HAP-1 (cell line): ENCODE data around the gene C10orf67.
"Not testable (repeated sequence)": the region's sequence is repeated elsewhere in the genome, so short reads cannot be mapped to it uniquely, and the experiment has no call there.

Experiments used
- DNase-seq, 2 experiments: peaks; one replicate each; pipeline ENCODE4 v3.0.0-alpha.2; 2016 to 2020; ENCODE audit warnings: low spot score in 2 of 2
- H3K27me3 ChIP-seq: fragments of 250-450 bp; sonication (Bioruptor Pico); 2 replicates; pipeline ENCODE4 v1.5.1; 2020; ENCODE audit warnings: low read depth, mild to moderate bottlenecking, moderate library complexity
- H3K36me3 ChIP-seq: fragments of 250-450 bp; sonication (Bioruptor Pico); replicated peaks from 2 replicates; pipeline ENCODE4 v1.5.1; 2020; ENCODE audit warnings: mild to moderate bottlenecking
- H3K4me1 ChIP-seq: fragments of 250-450 bp; sonication (Bioruptor Pico); 2 replicates; pipeline ENCODE4 v1.5.1; 2020; ENCODE audit warnings: mild to moderate bottlenecking
- H3K4me3 ChIP-seq: fragments of 250-450 bp; sonication (Bioruptor Pico); 2 replicates; pipeline ENCODE4 v1.5.1; 2020; ENCODE audit warnings: mild to moderate bottlenecking, moderate library complexity
- H3K9me3 ChIP-seq: fragments of 250-450 bp; sonication (Bioruptor Pico); 2 replicates; pipeline ENCODE4 v1.5.1; 2020; ENCODE audit warnings: mild to moderate bottlenecking, moderate library complexity
- in situ Hi-C: fragments of 300-500 bp; cut with MboI; formaldehyde crosslinking; loops from 3 replicates; pipeline ENCODE4 v1.14.3; 2020; ENCODE audit warnings: low sequenced_read_pairs, inconsistent platforms, mixed read lengths

Gene C10orf67

DNA sequence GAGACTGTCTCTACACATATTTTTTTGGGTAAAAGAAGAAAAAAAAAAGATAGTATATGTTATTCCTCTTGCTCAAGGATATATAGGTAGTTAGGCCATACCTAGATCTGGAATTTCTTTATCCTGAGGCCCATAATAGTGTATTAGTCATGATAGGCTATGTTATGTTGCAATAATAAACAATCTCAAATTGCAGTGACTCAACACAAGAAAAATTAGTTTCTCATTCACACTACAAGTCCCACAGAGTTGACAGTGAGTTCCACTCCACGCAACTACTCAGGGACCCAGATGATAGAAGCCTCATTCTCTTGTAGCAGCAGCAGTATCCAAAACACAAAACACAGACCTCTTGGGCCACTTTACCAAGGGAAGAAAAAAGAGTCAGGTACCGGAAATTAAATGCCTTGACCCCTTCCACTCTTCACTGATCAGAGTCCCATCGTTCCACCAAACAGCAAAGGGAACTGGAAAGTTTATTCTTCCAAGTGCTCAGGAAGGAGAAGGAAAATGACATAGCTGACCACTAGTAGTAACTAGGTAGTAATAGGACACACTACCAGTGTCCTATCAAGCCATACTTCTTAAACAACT is 7.4 kb upstream of the C10orf67 start:
- H3K4me3 ChIP-seq = no peak overlapping the region
- no peaks in the 10 kb centered on the region for H3K36me3 ChIP-seq
- DNase-seq = no peak
- in situ Hi-C loops = no loop called here
- H3K9me3 ChIP-seq = no peaks in the 10 kb centered on the region
- no peaks in the 10 kb centered on the region for H3K27me3 ChIP-seq
- H3K4me1 ChIP-seq = no peaks in the 10 kb centered on the region

DNA sequence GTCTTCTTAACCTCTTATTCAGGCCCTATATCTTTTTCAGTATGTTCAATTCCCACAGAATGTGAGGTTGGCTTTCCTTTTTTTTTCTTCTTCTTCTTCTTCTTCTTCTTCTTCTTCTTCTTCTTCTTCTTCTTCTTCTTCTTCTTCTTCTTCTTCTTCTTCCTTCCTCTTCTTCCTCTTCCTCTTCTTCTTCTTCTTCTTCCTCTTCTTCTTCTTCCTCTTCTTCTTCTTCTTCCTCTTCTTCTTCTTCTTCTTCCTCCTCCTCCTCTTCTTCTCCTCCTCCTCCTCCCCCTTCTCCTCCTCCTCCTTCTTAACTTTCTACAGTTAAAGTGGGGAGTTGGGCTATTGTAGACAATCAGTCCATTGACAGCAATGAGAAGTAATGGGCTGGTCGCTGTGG is 6.1 kb upstream of the C10orf67 start:
- DNase-seq, H3K36me3 ChIP-seq, in situ Hi-C loops, H3K9me3 ChIP-seq, H3K4me1 ChIP-seq, H3K4me3 ChIP-seq, H3K27me3 ChIP-seq: not testable (repeated sequence)

DNA sequence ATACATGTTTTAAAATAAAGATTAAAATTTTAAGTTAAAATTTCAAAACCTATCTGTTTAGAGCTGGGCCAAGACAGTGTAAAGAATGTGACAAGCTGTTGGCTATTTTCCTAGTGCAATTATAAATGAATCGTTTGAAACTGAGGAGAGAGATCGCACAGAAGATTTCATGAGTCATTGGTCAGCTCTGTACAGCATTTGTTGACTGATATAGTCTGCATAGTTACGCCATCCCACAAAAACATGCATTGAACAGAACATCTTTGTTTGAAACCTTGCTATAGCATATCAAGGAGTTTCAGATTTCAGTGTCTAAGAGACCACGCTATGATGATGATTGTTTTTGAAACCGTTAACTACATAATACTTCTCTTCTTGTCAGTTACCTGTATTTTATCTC is 1.3 kb upstream of the C10orf67 start:
- Histone ChIP-seq H3K4me3 (no peak overlapping the region), H3K27me3 (no peaks in the 10 kb centered on the region), H3K9me3 (no peaks in the 10 kb centered on the region), H3K4me1 (peaks cover 11% of the 10 kb centered on the region), H3K36me3 (no peaks in the 10 kb centered on the region)
- in situ Hi-C loops = no loop called here
- peak in 1 of 2 experiments; percentile 13 for DNase-seq

DNA sequence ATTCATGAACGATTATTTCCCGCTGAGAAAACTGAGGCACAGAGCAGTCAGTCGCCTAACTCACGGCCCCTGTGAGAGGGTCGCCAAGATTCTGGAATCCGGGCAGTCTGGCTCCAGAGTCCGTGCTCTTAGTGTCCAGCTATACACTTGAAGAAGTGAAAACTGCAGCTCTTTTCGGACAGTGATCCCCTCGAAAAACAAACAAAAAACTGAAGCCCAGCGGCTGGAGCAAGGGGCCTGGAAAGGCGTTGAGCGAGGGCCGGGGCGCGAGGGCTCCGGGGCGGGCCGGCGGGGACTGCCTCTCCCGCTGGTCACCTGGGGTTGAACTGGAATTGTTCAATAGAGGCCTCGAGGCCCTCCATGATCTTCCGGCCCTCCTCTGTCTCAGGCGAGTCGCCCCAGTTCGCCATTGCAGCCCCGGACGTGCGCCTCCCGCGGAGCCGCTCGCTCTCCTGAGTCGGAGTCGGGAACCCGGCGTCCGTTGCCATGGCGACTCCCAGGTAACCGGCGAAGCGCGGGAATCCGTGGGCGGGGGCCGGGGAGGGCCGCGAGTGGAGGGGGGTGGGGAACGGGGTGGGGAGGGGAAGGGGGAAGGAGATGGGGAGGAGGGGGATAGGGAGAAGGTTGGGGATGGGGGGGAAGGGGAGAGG is 881 bp downstream of the C10orf67 start:
- DNase-seq = peak; percentile 11 to 82
- in situ Hi-C loops = no loop called here
- no peaks in the 10 kb centered on the region for H3K36me3 ChIP-seq
- no peaks in the 10 kb centered on the region for H3K9me3 ChIP-seq
- H3K27me3 ChIP-seq = no peaks in the 10 kb centered on the region
- peak overlapping the region; percentile 23 for H3K4me3 ChIP-seq
- peaks cover 11% of the 10 kb centered on the region for H3K4me1 ChIP-seq

DNA sequence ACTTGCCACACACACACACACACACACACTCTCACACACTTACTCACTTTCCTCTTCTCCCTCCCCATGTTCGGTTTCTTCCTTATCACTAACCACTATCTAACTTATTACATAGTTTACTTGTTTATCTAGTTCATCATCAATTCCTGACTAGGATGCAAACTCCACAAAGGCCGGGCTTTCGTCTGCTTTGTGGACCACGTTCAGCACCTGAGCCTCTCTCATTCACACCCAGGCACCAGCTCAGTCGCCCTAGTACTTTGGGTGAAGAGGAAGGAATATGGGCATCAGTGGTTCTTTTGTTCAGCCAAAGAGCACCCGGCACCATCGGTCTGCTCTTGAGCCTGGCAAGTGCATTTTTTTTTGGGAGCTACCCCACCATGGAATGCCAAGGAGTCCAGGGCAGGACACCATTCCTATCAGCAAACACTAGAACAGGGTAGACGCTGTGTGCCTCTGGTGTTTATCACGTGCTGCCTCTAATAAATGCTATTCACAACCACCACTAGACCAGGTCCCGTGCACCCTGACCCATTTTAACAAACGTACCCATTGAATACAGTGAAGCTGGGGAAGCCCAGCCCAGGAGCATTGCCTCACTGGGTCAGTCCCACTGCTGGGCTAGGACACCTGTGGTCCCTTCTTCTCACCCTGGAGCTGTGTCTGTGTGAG is 2.2 kb downstream of the C10orf67 start:
- H3K4me1 ChIP-seq = peaks cover 11% of the 10 kb centered on the region
- no peaks in the 10 kb centered on the region for H3K9me3 ChIP-seq
- in situ Hi-C loops = no loop called here

DNA sequence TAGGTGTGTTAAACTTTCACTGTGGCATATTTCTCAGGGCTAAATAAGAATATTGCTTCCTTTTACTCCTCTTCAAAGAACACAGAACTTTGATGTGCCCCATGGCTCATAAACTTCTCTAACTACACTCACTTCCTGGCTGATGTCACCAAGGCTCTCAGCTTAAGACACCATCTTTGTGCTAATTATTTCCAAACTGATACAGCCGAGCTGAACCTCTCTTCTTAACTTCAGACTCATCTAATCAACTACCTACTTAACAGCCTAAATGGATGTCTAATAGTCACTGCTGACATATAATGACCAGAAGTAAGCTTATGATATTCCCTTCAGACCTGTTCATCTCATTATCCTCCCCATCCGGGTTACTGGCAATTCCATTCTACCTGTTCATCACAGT is 3.6 kb downstream of the C10orf67 start:
- no peaks in the 10 kb centered on the region for H3K36me3 ChIP-seq
- no peak overlapping the region for H3K4me3 ChIP-seq
- H3K4me1 ChIP-seq = peaks cover 11% of the 10 kb centered on the region
- no peaks in the 10 kb centered on the region for H3K27me3 ChIP-seq
- in situ Hi-C loops = no loop called here
- no peak for DNase-seq
- no peaks in the 10 kb centered on the region for H3K9me3 ChIP-seq

More for the DNA sequence above, 2.2 kb downstream of the C10orf67 start:
- no peaks in the 10 kb centered on the region for H3K36me3 ChIP-seq
- no peak for DNase-seq
- no peaks in the 10 kb centered on the region for H3K27me3 ChIP-seq
- H3K4me3 ChIP-seq = no peak overlapping the region

DNA sequence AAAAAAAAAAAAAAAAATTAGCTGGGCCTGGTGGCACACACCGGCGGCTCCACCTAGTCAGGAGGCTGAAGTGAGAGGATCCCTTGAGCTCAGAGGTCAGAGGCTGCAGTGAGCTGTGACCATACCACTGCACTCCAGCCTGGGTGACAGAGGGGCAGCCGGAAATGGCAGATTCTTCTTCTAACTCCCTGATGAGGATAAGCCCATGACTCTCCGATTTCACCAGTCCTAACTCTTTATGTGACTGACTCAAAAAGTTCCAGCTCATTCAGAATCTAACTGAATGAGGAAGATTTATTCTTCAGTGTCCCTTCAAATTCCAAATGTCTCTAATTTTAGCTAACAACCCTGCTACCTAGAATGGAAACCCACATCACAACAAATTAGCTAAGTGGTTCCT is 4.2 kb downstream of the C10orf67 start:
- H3K9me3 ChIP-seq = no peaks in the 10 kb centered on the region
- H3K4me3 ChIP-seq = no peak overlapping the region
- peaks cover 4% of the 10 kb centered on the region for H3K4me1 ChIP-seq
- H3K36me3 ChIP-seq = no peaks in the 10 kb centered on the region
- in situ Hi-C loops = no loop called here
- DNase-seq = no peak
- H3K27me3 ChIP-seq = no peaks in the 10 kb centered on the region

DNA sequence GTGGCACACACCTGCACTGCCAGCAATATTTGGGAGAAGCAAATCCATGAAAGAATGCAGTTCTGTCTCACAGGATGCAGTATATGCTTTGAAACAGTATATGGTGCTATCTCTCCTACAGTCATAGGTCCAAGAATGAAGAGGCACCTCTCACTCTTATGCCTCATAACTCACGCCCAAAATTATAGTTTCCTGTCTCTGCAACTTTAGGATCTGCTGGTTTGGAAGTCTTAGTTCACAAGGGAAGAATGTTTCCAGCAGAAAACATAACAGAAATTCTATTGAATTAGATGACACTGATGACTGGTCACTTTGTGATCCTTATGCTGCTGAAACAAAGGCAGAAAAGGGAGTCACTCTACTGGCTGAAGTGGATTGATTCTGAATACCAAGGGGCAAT is 5.7 kb downstream of the C10orf67 start:
- no peaks in the 10 kb centered on the region for H3K27me3 ChIP-seq
- no peaks in the 10 kb centered on the region for H3K4me1 ChIP-seq
- no peak overlapping the region for H3K4me3 ChIP-seq
- no peak for DNase-seq
- no peaks in the 10 kb centered on the region for H3K9me3 ChIP-seq
- in situ Hi-C loops = no loop called here
- H3K36me3 ChIP-seq = no peaks in the 10 kb centered on the region

DNA sequence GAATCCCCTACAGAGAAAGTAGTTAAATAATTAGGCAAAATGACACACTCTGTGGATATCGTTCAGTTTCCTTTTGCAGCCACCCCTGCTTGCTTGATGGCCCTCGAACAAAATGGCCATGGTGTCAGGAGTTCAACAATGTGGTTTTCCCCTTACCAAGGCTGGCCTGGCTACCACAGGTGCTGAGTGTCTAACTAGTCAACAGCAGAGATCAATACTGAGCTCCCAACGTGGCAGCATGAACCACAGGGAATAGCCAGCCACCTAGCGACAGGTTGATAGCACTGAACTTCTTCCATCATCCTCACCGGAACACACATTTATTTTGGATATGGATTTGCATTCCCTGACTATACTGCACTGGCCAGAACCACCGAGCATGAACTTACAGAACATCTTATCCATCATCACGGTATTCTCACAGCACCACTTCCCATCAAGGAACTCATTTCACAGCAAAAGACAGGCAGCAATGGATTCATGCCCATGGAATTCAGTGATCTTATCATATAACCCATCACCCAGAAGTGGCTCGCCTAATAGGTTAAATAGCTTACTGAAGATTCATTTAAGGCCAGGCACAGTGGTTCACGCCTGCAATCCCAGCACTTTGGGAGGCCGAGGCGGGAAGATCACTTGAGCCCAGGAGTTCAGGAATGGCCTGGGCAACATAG is 6.3 kb downstream of the C10orf67 start:
- H3K36me3 ChIP-seq = no peaks in the 10 kb centered on the region
- no peak for DNase-seq
- H3K4me3 ChIP-seq = no peak overlapping the region
- H3K9me3 ChIP-seq = no peaks in the 10 kb centered on the region
- no peaks in the 10 kb centered on the region for H3K4me1 ChIP-seq
- no peaks in the 10 kb centered on the region for H3K27me3 ChIP-seq
- in situ Hi-C loops = no loop called here

DNA sequence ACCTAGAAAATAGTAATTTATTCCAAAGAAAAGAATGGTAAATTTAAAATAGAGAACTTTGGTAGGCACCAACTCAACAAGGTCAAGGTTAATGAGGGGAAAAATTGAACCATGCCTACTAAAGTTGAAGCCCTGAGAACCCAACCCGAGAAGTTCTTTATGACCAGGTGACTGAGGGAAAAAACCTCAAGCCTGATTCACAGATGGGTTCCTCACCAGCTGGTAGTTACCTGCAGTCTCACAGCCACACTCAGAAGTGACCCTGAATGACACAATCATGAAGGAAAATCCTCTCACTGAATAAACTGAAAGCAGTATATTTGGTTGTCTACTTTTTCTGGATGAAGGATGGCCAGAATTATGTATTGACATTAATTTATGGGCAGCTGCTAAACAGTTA is 7.0 kb downstream of the C10orf67 start:
- Histone ChIP-seq H3K4me1 (no peaks in the 10 kb centered on the region), H3K4me3 (no peak overlapping the region), H3K36me3 (no peaks in the 10 kb centered on the region), H3K9me3 (no peaks in the 10 kb centered on the region), H3K27me3 (peaks cover 3% of the 10 kb centered on the region; the same call in 1 of the 2 replicates)
- in situ Hi-C loops = no loop called here
- DNase-seq = no peak

DNA sequence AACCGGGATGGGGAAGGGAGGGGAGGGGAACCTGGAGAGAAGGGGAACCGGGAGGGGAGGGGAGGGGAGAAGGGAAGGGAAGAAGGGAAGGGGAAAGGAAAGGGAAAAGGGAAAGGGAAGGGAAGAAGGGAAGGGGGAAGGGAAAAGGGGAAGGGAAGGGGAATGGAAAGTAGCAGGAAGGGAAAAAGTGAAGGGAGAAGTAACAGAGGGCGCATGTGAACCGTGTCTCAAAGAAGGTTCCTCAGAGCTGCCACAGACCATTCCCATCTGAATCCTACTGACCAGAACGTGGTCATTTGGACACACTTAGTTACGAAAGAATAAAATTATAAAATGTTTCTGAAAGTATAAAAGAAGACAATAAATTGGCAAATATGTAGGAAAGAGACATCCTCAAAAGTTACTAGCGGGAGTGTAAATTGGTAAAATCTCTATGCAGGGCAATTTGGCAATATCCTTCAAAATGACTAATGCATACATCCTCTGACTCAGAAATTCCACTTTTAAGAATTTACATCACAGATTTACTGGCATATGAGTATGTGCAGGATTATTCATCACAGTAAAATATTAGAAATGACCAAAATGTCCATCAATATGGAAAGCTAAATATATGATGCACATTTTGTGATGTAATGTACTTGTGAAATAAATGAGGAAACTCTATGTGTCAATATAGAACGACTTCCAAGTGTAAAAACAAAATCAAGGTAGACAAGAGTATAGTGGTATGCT is 12.9 kb downstream of the C10orf67 start:
- Histone ChIP-seq H3K4me3 (no peak overlapping the region), H3K27me3 (peaks cover 3% of the 10 kb centered on the region; the same call in 1 of the 2 replicates), H3K36me3 (no peaks in the 10 kb centered on the region), H3K9me3 (no peaks in the 10 kb centered on the region), H3K4me1 (no peaks in the 10 kb centered on the region)
- in situ Hi-C loops = no loop called here
- no peak for DNase-seq

DNA sequence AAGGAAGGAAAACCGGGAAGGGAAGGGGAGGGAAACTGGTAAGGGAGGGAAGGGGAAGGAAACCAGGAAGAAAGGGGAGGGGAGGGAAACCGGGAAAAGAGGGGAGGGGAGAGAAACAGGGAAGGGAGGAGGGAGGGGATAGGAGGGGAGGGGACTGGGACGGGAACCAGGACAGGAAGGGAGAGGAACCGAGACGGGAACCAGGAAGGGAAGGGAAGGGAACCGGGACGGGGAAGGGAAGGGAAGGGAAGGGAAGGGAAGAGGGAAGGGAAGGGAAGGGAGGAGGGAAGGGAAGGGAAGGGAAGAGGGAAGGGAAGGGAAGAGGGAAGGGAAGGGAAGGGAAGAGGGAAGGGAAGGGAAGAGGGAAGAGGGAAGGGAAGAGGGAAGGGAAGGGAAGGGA is 13.6 kb downstream of the C10orf67 start:
- Histone ChIP-seq H3K36me3 (no peaks in the 10 kb centered on the region), H3K4me1 (no peaks in the 10 kb centered on the region), H3K27me3 (peaks cover 5% of the 10 kb centered on the region; the same call in 1 of the 2 replicates), H3K9me3 (no peaks in the 10 kb centered on the region), H3K4me3 (no peak overlapping the region)
- DNase-seq = no peak
- in situ Hi-C loops = no loop called here

DNA sequence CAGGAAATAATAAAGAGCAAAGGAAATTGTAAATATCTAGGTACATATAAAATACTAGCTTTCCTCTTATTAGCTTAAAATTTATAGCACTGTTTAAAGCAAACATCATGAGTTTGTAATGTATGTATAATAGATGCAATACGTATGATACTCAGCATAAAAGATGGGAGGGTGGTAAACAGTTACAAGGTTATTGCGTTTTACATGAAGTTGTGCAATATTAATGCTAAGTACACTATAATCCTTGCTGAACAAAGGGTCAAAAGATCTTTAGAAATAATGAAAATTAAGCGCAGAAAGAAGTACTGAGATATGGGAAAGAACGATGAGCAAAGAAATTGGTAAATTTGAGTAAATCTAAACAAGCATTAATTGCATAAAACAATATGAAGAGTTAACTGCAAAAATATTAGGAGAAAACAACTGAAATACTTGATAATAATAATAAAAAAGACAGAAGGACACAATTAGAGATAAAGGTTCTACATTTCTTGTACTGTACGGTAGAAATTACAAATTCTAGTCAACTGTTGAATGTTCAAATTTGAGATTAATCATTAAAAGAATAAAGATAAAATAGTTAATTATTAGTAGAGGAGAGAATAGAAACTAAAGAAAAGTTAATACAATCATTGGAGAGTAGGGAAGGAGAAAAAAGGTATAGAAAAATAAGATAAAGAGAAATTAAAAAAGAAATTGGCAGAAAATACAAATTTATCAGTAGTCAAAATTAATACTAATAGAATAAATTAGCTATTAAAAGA is 17.9 kb downstream of the C10orf67 start:
- H3K27me3 ChIP-seq = 0 out of 2 replicates have a peak, but pooled peaks cover 2% of the 10 kb centered on the region
- no peaks in the 10 kb centered on the region for H3K4me1 ChIP-seq
- no peak overlapping the region for H3K4me3 ChIP-seq
- in situ Hi-C loops = no loop called here
- no peaks in the 10 kb centered on the region for H3K9me3 ChIP-seq
- H3K36me3 ChIP-seq = no peaks in the 10 kb centered on the region
- DNase-seq = no peak
